Ishikawa (cell line): ENCODE data around the gene ARGLU1.

Experiments
- CEBPB ChIP-seq: IDR thresholded peaks from 2 replicates; pipeline ENCODE4 v1.6.1; 2012
- CREB1 ChIP-seq: IDR thresholded peaks from 2 replicates; pipeline ENCODE4 v1.6.1; 2012; ENCODE audit warnings: low read depth
- EGR1 ChIP-seq: IDR thresholded peaks from 2 replicates; pipeline ENCODE4 v1.6.1; 2012
- EP300 ChIP-seq: IDR thresholded peaks from 2 replicates; pipeline ENCODE4 v1.6.1; 2012; ENCODE audit warnings: borderline replicate concordance
- FOXM1 ChIP-seq: IDR thresholded peaks from 2 replicates; pipeline ENCODE4 v1.6.1; 2012; ENCODE audit warnings: low read depth, borderline replicate concordance
- NFIC ChIP-seq: IDR thresholded peaks from 2 replicates; pipeline ENCODE4 v1.6.1; 2012
- RAD21 ChIP-seq: IDR thresholded peaks from 2 replicates; pipeline ENCODE4 v1.6.1; 2012; ENCODE audit warnings: low read depth
- REST ChIP-seq: IDR thresholded peaks from 2 replicates; pipeline ENCODE4 v1.6.1; 2012; ENCODE audit warnings: low read depth, mild to moderate bottlenecking
- TAF1 ChIP-seq: IDR thresholded peaks from 2 replicates; pipeline ENCODE4 v1.6.1; 2012; ENCODE audit warnings: low read depth, mild to moderate bottlenecking
- TCF12 ChIP-seq: IDR thresholded peaks from 2 replicates; pipeline ENCODE4 v1.6.1; 2012; ENCODE audit warnings: low read depth
- TEAD4 ChIP-seq: IDR thresholded peaks from 2 replicates; pipeline ENCODE4 v1.6.1; 2012
- YY1 ChIP-seq: IDR thresholded peaks from 2 replicates; pipeline ENCODE4 v1.6.1; 2012; ENCODE audit warnings: low read depth
- ZBTB7A ChIP-seq: IDR thresholded peaks from 2 replicates; pipeline ENCODE4 v1.6.1; 2012; ENCODE audit warnings: low read depth
- TF ChIP-seq, protein P1 (sequence below): IDR thresholded peaks from 2 replicates; pipeline ENCODE4 v1.6.1; 2012
- TF ChIP-seq, protein P2 (sequence below): IDR thresholded peaks from 2 replicates; pipeline ENCODE4 v1.6.1; 2012

The ARGLU1 gene

DNA sequence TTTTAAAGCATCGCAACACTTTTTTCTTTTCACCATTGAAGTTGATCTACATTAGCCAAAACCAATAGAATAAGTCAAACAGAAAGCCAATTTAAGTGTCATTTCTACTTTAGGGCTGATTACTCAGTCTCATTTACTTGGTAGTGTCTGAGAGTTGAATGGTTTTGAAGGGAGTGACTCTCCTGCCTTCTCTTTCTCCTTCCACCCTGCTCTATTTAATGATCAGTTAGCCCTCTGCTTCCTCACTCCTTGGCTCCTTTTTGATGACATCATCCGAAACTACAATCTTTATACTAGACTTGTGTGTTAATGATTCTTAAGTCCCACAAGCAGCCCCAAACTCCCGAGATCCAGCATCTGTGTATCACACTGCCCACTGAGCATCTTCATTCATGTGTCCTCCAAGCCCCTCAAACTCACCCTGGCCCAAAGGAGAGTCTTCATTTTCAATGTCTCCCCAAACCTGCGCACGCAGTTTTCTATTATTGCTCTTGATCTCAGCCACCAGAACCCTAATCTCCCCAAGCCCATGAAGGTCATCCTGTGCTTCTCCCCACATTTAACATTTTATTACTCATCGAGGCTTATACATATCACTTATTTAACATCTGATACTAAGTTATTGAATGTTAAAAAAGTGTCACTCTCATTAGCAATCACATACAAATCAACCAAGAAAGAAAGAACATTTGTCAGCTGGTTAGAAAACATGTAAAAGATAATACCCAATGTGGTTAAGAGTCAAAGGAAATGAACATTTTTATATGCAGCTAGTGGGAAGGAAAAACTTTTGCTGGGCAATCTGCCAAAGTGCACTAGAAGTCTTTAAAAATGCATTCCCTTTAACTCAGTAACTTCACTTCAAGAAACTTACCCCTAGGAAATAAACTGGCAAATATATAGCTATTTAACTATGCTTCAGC lies 32.2 kb upstream of the ARGLU1 start:
- TF ChIP-seq, protein P1, sequence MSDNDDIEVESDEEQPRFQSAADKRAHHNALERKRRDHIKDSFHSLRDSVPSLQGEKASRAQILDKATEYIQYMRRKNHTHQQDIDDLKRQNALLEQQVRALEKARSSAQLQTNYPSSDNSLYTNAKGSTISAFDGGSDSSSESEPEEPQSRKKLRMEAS = no peak

- no peak for TF ChIP-seq EGR1
- no peak for TF ChIP-seq CEBPB
- TF ChIP-seq NFIC = no peak
- no peak for TF ChIP-seq FOXM1
- TF ChIP-seq TEAD4 = no peak
- no peak for TF ChIP-seq TAF1
- no peak for TF ChIP-seq CREB1
- TF ChIP-seq, protein P1 = no peak
- TF ChIP-seq YY1 = no peak
- TF ChIP-seq RAD21 = no peak
- TF ChIP-seq EP300 = no peak
- TF ChIP-seq TCF12 = no peak
- TF ChIP-seq, protein P2, sequence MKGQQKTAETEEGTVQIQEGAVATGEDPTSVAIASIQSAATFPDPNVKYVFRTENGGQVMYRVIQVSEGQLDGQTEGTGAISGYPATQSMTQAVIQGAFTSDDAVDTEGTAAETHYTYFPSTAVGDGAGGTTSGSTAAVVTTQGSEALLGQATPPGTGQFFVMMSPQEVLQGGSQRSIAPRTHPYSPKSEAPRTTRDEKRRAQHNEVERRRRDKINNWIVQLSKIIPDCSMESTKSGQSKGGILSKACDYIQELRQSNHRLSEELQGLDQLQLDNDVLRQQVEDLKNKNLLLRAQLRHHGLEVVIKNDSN = no peak
- TF ChIP-seq ZBTB7A = no peak
- TF ChIP-seq REST = no peak
Measured at GRCh38 chr13:106597749-106598395, 29.9 kb upstream of the ARGLU1 start.

GRCh38 chr13:106597186-106597585 lies 29.2 kb upstream of the ARGLU1 start:
- TF ChIP-seq YY1 (no peak), CREB1 (no peak), TCF12 (no peak), TAF1 (no peak), FOXM1 (no peak), CEBPB (no peak), EP300 (no peak), TEAD4 (no peak), REST (no peak), RAD21 (no peak), ZBTB7A (no peak), NFIC (no peak)
- TF ChIP-seq, protein P2 = no peak
- TF ChIP-seq, protein P1 = no peak

DNA sequence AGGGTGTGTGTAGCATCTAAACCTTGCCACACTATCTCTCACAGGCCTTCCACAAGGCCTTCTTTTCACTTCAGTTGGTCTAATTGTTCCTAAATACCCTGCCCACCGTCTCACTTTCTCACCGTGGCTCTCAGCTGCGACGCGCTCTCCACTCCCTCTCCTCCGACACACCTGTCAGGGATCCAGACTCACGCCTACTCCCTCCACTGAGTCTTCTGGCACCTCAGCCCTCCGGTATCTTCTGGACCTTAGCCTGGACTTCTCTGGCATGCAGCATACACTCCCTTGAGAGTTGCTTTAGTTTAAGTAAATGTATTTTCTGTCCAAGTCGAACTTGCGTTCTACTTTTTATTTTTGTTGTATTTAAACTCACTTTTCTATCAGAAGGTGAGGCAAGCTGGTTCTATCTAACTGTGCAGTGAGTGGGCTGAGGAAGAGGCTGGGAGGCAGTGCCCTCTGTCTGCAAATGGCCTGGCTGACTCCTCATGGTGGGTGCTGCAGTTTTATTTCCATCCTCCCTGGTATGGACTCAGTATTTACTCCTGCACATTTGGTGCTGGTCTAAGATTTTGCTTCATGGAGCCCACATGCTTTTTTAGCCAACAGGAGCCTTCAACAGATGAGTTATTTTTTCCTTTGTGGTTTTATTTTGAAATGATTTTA lies 28.5 kb upstream of the ARGLU1 start:
- TF ChIP-seq CEBPB (no peak), TEAD4 (no peak), FOXM1 (no peak), ZBTB7A (no peak), EP300 (no peak)
- TF ChIP-seq, protein P2 = no peak

- TF ChIP-seq, protein P2 = no peak
- no peak for TF ChIP-seq YY1
- TF ChIP-seq CREB1 = no peak
- no peak for TF ChIP-seq EP300
- TF ChIP-seq RAD21 = no peak
- TF ChIP-seq TEAD4 = no peak
- TF ChIP-seq CEBPB = no peak
- TF ChIP-seq TCF12 = no peak
- TF ChIP-seq ZBTB7A = no peak
- TF ChIP-seq TAF1 = no peak
Measured at GRCh38 chr13:106595625-106596024, 27.7 kb upstream of the ARGLU1 start.
